ENCODE measurements around the gene KIFC3.
A peak's percentile ranks its signal among the peaks of the same experiment; 100 is the strongest.

GRCh38 chr16:57734925-57735754 is 67.2 kb downstream of the KIFC3 start:
- TF ChIP-seq CTCF (IDR thresholded peaks at IDR 0.05) (no peak), POLR2A (IDR thresholded peaks at IDR 0.05) (peak in 1 of 4 donors; percentile 75), EP300 (IDR thresholded peaks at IDR 0.05) (no peak)
